ENCODE measurements around the gene FCHO1. TPM values are rescaled to one million over a fixed set of nuclear protein-coding genes. Genes with fewer than 3 reads are reported as not detected.

Gene FCHO1
- 30.0 TPM for total RNA-seq

GRCh38 chr19:17751103-17751911, at the start of gene FCHO1:
TSS of gene FCHO1 (plus strand) at chr19:17751477. CDS start at chr19:17755165, 3,688 bp downstream.

GRCh38 chr19:17718947-17719711, 32.1 kb upstream of the FCHO1 start, which contains the start of gene MAP1S:
TSS of gene MAP1S (plus strand) at chr19:17719480. CDS start at chr19:17719503, 23 bp downstream.

GRCh38 chr19:17794731-17795494, 43.6 kb downstream of the FCHO1 start, which contains the start of gene B3GNT3:
TSS of gene B3GNT3 (plus strand) at chr19:17795138. CDS start at chr19:17807808, 12,670 bp downstream.

GRCh38 chr19:17821190-17821589, 69.9 kb downstream of the FCHO1 start, which contains the start of gene INSL3:
TSS of gene INSL3 (minus strand) at chr19:17821519. CDS start at chr19:17821506, 13 bp downstream.

Other genes with a start within 250 kb of the FCHO1 start
- 33.7 TPM for gene PGLS, start 239.8 kb upstream of the FCHO1 start, total RNA-seq
- 22.8 TPM for gene COLGALT1, start 195.8 kb upstream of the FCHO1 start, total RNA-seq
- 69.7 TPM for gene UNC13A, start 63.1 kb upstream of the FCHO1 start, total RNA-seq
- gene MAP1S, start 32.0 kb upstream of the FCHO1 start, total RNA-seq, result 29.5 TPM
- 0.46 TPM for gene B3GNT3, start 43.7 kb downstream of the FCHO1 start, total RNA-seq
- gene INSL3, start 70.0 kb downstream of the FCHO1 start, total RNA-seq, result not detected
- gene JAK3, start 96.5 kb downstream of the FCHO1 start, total RNA-seq, result 3.5 TPM
- gene RPL18A, start 108.4 kb downstream of the FCHO1 start, total RNA-seq, result 547 TPM
- 6.0 TPM for gene SLC5A5, start 120.5 kb downstream of the FCHO1 start, total RNA-seq
- 27.5 TPM for gene CCDC124, start 181.5 kb downstream of the FCHO1 start, total RNA-seq
- gene KCNN1, start 215.6 kb downstream of the FCHO1 start, total RNA-seq, result 16.8 TPM

Measured in diencephalon (tissue), 1 donor.